ENCODE results near the gene MEGF10. TPM values are rescaled to one million over a fixed set of nuclear protein-coding genes. Genes with fewer than 3 reads are reported as not detected.

Gene MEGF10
- total RNA-seq, 1 experiment from 2014 or later, result 0.03 TPM

- DNase-seq (ENCODE audit: low read depth in 1 of 2, low spot score in 2 of 2), result no peak
- peaks cover 2% of the 10 kb centered on the region; the same call in 1 of the 2 replicates for H3K27me3 ChIP-seq (replicated peaks)
- no peaks in the 10 kb centered on the region for H3K36me3 ChIP-seq
- no peak overlapping the region for H3K4me3 ChIP-seq
- no peaks in the 10 kb centered on the region for H3K4me1 ChIP-seq (replicated peaks)
- no peak overlapping the region for H3K27ac ChIP-seq
- no peaks in the 10 kb centered on the region for H3K9me3 ChIP-seq (replicated peaks)
Measured at GRCh38 chr5:127344931-127345330, 54.3 kb downstream of the MEGF10 start.

- Histone ChIP-seq H3K36me3 (no peaks in the 10 kb centered on the region), H3K27me3 (replicated peaks) (no peaks in the 10 kb centered on the region), H3K9me3 (replicated peaks) (no peaks in the 10 kb centered on the region), H3K4me3 (no peak overlapping the region), H3K27ac (peak overlapping the region; percentile 29), H3K4me1 (replicated peaks) (peaks cover 8% of the 10 kb centered on the region)
- peak; percentile 58 to 76 for DNase-seq (ENCODE audit: low read depth in 1 of 2, low spot score in 2 of 2)
Measured at GRCh38 chr5:127351418-127351817, 60.8 kb downstream of the MEGF10 start.

- Histone ChIP-seq H3K27me3 (replicated peaks) (no peaks in the 10 kb centered on the region), H3K4me3 (no peak overlapping the region), H3K27ac (peak overlapping the region; percentile 9; the same call in 1 of the 2 replicates), H3K9me3 (replicated peaks) (no peaks in the 10 kb centered on the region), H3K4me1 (replicated peaks) (peaks cover 8% of the 10 kb centered on the region), H3K36me3 (no peaks in the 10 kb centered on the region)
- DNase-seq (ENCODE audit: low read depth in 1 of 2, low spot score in 2 of 2), result no peak
Measured at GRCh38 chr5:127352068-127352467, 61.5 kb downstream of the MEGF10 start.

- H3K4me3 ChIP-seq, result no peak overlapping the region
- no peaks in the 10 kb centered on the region for H3K36me3 ChIP-seq
- H3K4me1 ChIP-seq (replicated peaks), result peaks cover 12% of the 10 kb centered on the region
- H3K27me3 ChIP-seq (replicated peaks), result no peaks in the 10 kb centered on the region
- H3K9me3 ChIP-seq (replicated peaks), result no peaks in the 10 kb centered on the region
- H3K27ac ChIP-seq, result no peak overlapping the region
- no peak for DNase-seq (ENCODE audit: low read depth in 1 of 2, low spot score in 2 of 2)
Measured at GRCh38 chr5:127353327-127353726, 62.7 kb downstream of the MEGF10 start.

- H3K27ac ChIP-seq, result no peak overlapping the region
- DNase-seq (ENCODE audit: low read depth in 1 of 2, low spot score in 2 of 2), result no peak
- H3K9me3 ChIP-seq (replicated peaks), result no peaks in the 10 kb centered on the region
- no peak overlapping the region for H3K4me3 ChIP-seq
- H3K27me3 ChIP-seq (replicated peaks), result no peaks in the 10 kb centered on the region
- H3K4me1 ChIP-seq (replicated peaks), result peaks cover 16% of the 10 kb centered on the region
- H3K36me3 ChIP-seq, result no peaks in the 10 kb centered on the region
Measured at GRCh38 chr5:127353796-127354195, 63.2 kb downstream of the MEGF10 start.

- Histone ChIP-seq H3K36me3 (no peaks in the 10 kb centered on the region), H3K27ac (no peak overlapping the region), H3K9me3 (replicated peaks) (no peaks in the 10 kb centered on the region), H3K27me3 (replicated peaks) (no peaks in the 10 kb centered on the region), H3K4me1 (replicated peaks) (peaks cover 15% of the 10 kb centered on the region), H3K4me3 (no peak overlapping the region)
- DNase-seq (ENCODE audit: low read depth in 1 of 2, low spot score in 2 of 2), result no peak
Measured at GRCh38 chr5:127355337-127355736, 64.7 kb downstream of the MEGF10 start.

- H3K36me3 ChIP-seq, result no peaks in the 10 kb centered on the region
- no peak overlapping the region for H3K27ac ChIP-seq
- H3K27me3 ChIP-seq (replicated peaks), result no peaks in the 10 kb centered on the region
- no peaks in the 10 kb centered on the region for H3K9me3 ChIP-seq (replicated peaks)
- no peak overlapping the region for H3K4me3 ChIP-seq
- no peak for DNase-seq (ENCODE audit: low read depth in 1 of 2, low spot score in 2 of 2)
- H3K4me1 ChIP-seq (replicated peaks), result peaks cover 9% of the 10 kb centered on the region
Measured at GRCh38 chr5:127358284-127358683, 67.7 kb downstream of the MEGF10 start.

GRCh38 chr5:127358740-127359139 is 68.1 kb downstream of the MEGF10 start:
- no peaks in the 10 kb centered on the region for H3K27me3 ChIP-seq (replicated peaks)
- DNase-seq (ENCODE audit: low read depth in 1 of 2, low spot score in 2 of 2), result no peak
- H3K4me3 ChIP-seq, result no peak overlapping the region
- H3K9me3 ChIP-seq (replicated peaks), result no peaks in the 10 kb centered on the region
- H3K4me1 ChIP-seq (replicated peaks), result peaks cover 9% of the 10 kb centered on the region
- H3K36me3 ChIP-seq, result no peaks in the 10 kb centered on the region
- H3K27ac ChIP-seq, result no peak overlapping the region

- Histone ChIP-seq H3K9me3 (replicated peaks) (no peaks in the 10 kb centered on the region), H3K27me3 (replicated peaks) (no peaks in the 10 kb centered on the region), H3K27ac (no peak overlapping the region), H3K36me3 (no peaks in the 10 kb centered on the region), H3K4me3 (no peak overlapping the region), H3K4me1 (replicated peaks) (peaks cover 9% of the 10 kb centered on the region)
- no peak for DNase-seq (ENCODE audit: low read depth in 1 of 2, low spot score in 2 of 2)
Measured at GRCh38 chr5:127359502-127359901, 68.9 kb downstream of the MEGF10 start.

GRCh38 chr5:127363403-127363802 is 72.8 kb downstream of the MEGF10 start:
- DNase-seq (ENCODE audit: low read depth in 1 of 2, low spot score in 2 of 2), result no peak
- no peak overlapping the region for H3K4me3 ChIP-seq
- H3K9me3 ChIP-seq (replicated peaks), result no peaks in the 10 kb centered on the region
- H3K4me1 ChIP-seq (replicated peaks), result peaks cover 5% of the 10 kb centered on the region
- no peak overlapping the region for H3K27ac ChIP-seq
- no peaks in the 10 kb centered on the region for H3K36me3 ChIP-seq
- 0 out of 2 replicates have a peak, but pooled peaks cover 6% of the 10 kb centered on the region for H3K27me3 ChIP-seq (replicated peaks)

GRCh38 chr5:127367029-127367428 is 76.4 kb downstream of the MEGF10 start:
- Histone ChIP-seq H3K9me3 (replicated peaks) (no peaks in the 10 kb centered on the region), H3K27me3 (replicated peaks) (peaks cover 10% of the 10 kb centered on the region), H3K4me3 (no peak overlapping the region), H3K4me1 (replicated peaks) (peaks cover 12% of the 10 kb centered on the region), H3K36me3 (no peaks in the 10 kb centered on the region), H3K27ac (no peak overlapping the region)
- no peak for DNase-seq (ENCODE audit: low read depth in 1 of 2, low spot score in 2 of 2)

- DNase-seq (ENCODE audit: low read depth in 1 of 2, low spot score in 2 of 2), result no peak
- no peaks in the 10 kb centered on the region for H3K36me3 ChIP-seq
- no peak overlapping the region for H3K4me3 ChIP-seq
- no peaks in the 10 kb centered on the region for H3K9me3 ChIP-seq (replicated peaks)
- peaks cover 12% of the 10 kb centered on the region for H3K4me1 ChIP-seq (replicated peaks)
- H3K27ac ChIP-seq, result no peak overlapping the region
- H3K27me3 ChIP-seq (replicated peaks), result peaks cover 10% of the 10 kb centered on the region
Measured at GRCh38 chr5:127367946-127368465, 77.4 kb downstream of the MEGF10 start.

- Histone ChIP-seq H3K4me1 (replicated peaks) (peaks cover 12% of the 10 kb centered on the region), H3K27ac (no peak overlapping the region), H3K27me3 (replicated peaks) (peaks cover 13% of the 10 kb centered on the region), H3K4me3 (no peak overlapping the region), H3K36me3 (no peaks in the 10 kb centered on the region), H3K9me3 (replicated peaks) (no peaks in the 10 kb centered on the region)
- no peak for DNase-seq (ENCODE audit: low read depth in 1 of 2, low spot score in 2 of 2)
Measured at GRCh38 chr5:127369796-127370195, 79.2 kb downstream of the MEGF10 start.

- peak overlapping the region; percentile 11 for H3K27ac ChIP-seq
- no peak overlapping the region for H3K4me3 ChIP-seq
- peaks cover 14% of the 10 kb centered on the region for H3K27me3 ChIP-seq (replicated peaks)
- H3K36me3 ChIP-seq, result no peaks in the 10 kb centered on the region
- peaks cover 12% of the 10 kb centered on the region for H3K4me1 ChIP-seq (replicated peaks)
- no peak for DNase-seq (ENCODE audit: low read depth in 1 of 2, low spot score in 2 of 2)
- no peaks in the 10 kb centered on the region for H3K9me3 ChIP-seq (replicated peaks)
Measured at GRCh38 chr5:127370631-127371030, 80.0 kb downstream of the MEGF10 start.

GRCh38 chr5:127373858-127374491 is 83.4 kb downstream of the MEGF10 start:
- Histone ChIP-seq H3K27me3 (replicated peaks) (peaks cover 8% of the 10 kb centered on the region), H3K36me3 (no peaks in the 10 kb centered on the region), H3K4me3 (no peak overlapping the region), H3K27ac (no peak overlapping the region), H3K4me1 (replicated peaks) (peaks cover 12% of the 10 kb centered on the region), H3K9me3 (replicated peaks) (no peaks in the 10 kb centered on the region)
- DNase-seq (ENCODE audit: low read depth in 1 of 2, low spot score in 2 of 2), result no peak

Measured in SJSA1 (cell line).